HG02642 (cell line): Measurements from ENCODE around the gene PDYN.

ENCODE experiments used
- ATAC-seq: cut with Tn5 transposase; IDR thresholded peaks from one replicate; pipeline ENCODE4 v1.9.1; 2021; ENCODE audit warnings: mild to moderate bottlenecking; ENCODE audit not compliant: unreplicated experiment, poor library complexity

Gene PDYN

DNA sequence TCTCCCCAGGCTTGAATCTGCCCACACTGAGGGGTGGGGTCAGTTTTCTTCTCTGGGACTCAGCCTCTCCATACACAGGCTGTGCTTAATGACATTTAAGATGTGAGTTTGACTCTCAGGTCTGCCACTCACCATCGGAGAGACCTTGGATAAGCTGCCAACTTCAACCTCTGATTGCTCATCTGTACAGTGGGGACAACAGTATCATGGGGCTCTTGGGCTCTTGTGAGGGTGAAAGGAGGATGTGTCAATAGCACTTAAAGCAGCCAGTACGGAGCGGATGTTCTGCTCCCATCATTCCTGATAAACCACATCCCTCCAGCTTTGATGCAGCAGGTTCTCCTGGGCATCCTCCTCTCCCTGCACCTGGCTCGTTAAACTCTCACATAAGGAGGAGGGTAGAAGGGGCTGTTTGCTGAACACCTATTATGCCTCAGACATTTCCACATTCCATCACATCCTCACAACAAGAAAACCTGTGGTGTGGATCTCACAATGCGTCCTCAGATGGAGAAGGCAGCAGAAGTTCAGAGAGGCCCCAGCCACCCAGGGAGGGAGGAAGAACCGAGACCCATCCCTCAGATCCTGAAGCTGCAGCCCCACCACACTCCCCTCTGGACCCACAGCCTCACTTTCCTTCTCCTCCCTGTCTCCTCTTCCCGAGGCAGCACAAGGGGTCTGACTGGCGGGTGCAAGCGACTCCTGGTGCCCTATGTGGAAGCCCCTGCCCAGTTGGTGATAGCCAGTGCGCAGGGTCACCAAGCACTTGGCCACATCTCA, 1.9 kb upstream of the PDYN start:
- ATAC-seq = no peak

DNA sequence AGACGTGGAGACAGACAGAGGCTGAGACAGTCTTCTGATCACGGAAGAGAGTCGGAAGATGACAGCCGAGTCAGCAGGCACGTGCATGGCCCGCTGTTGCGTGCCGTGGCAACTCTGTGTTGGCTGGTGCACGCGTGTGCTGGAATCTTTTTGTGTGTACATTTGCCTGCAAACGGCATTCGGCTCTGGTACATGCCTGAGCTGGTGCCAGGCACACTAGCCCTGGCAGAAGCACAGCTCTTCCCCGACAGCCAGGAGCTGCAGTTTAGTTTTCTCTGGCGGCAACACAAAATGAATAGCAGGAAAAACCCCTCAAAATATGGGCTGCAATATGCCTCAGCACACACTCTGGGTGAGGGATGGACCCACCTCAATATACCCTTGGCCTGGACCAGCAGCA, 769 bp upstream of the PDYN start:
- ATAC-seq = no peak

- no peak for ATAC-seq
These were observed 1.3 kb downstream of the PDYN start for GRCh38 chr20:1992359-1993110.

DNA sequence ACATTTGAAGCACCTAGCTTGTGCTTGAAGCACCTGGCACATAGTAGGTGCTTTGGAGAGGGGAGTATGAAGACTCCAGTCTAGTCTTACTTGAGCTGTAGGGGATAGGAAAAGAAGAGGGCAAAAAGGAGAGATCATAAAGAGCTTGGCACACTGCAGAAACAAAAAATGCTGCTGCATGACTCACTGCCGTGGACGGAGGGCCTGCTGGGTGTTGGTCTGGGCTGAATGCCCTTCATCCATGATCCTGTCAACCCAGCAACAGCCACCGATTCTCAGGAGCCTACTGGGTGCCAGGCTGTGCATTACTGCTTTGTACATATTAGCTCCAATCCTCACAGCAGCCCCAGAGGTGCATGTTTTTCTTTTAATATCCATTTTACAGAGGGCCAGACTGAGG, 6.0 kb downstream of the PDYN start:
- no peak for ATAC-seq

GRCh38 chr20:1983301-1983700, 10.6 kb downstream of the PDYN start:
- ATAC-seq = no peak

GRCh38 chr20:1982686-1983085, 11.2 kb downstream of the PDYN start:
- ATAC-seq = no peak

DNA sequence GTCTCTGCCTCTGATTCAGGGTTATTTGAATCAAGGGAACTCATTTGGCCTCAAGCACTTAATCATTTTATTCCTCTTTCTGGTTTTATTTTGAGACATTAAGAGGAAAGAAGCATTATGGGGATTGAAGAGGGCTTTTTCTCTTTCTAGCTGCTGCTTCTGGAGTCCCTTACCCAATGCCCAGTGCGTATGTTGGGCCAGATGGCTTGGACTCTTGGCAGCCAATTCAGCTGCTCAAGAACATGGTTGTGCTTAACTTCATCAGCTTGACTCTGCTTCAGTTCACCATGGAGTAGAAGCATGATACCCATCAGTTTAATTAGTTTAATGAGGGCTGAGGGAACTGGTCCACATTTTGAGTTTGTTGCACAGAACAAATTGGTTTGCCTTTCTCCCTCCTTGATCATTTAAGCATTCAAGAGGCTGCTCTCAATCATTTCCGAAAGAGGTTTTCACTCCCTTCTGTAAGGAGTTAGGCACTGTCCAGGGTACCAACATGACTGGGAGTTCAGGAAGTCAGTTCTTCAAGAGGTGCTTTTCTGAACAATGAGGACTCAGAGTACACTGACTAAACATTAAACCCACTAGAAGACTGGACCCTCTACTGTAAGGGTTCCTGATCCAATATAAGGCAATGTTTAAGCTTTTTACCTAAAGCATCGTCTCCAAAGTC, 14.6 kb downstream of the PDYN start:
- no peak for ATAC-seq

- no peak for ATAC-seq
These were observed 18.6 kb downstream of the PDYN start for GRCh38 chr20:1975291-1975690.

DNA sequence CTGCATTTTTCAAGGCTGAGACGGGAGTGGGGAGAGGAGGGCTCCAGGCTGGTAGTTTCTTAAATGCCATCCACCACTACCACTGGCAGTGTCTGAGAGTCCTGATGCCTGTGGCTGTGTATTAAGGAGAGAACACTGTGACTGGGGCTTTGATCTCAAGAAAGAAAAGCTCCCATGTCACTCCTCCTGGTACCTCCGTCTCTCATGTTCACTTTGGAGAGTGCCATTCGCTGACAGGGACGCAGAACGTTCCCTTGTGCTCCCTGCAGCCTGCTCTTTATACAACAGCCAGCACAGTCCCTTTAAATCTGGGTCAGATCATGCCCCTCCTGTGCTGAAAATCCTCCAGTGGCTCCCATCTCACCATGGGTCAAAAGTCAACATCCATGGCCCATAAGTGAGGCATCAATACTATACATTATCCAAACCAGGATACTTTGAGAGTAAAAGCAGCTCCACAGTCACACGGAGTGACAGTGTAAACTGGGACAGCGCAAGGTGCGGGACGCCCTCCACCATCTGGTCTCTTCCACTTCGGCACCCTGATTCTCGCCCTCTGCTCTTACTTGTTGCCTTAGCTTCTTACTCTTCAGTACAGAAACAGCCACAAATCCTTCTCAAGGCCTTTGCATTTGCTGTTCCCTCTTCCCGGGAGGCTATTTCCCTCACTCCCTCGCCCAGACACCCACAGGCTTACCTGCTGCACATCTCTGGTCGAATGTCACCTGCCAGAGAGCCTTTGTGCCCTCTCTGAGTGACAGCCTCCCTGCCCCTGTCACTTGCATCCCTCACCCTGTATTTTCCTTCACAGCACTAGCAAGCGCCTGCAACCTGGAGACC, 20.0 kb downstream of the PDYN start:
- ATAC-seq = no peak

DNA sequence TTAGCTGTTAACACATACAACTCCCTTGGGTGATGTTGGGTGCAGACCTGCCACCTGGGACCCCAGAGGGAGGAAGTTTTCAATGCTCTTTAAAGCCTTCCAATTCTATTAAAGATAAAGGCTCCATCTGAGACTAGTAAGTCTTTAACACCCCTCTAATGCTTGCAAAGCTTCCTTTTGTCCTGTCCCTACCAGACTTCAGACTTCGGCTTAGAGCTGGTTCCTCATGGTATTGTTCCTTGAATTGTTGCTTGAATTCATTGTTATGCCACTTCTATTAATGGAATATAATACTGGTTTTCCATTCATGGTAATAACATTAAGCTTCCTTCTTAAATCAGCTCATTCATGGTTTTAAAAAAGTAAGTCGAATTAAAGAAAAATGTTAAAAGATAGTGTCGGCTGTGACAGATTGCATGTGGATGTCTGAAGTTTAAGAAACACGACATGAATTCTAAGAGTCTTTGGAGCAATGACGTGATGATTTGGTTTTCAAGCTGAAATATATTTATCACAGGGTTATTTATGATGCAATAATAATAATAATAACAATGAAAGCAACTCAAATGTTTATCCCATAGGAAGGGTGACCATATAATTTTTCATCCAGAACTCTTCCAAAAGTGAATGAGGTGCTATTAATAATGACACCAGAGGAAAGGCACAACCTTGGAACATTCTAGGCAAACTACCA, 21.8 kb downstream of the PDYN start:
- no peak for ATAC-seq

- no peak for ATAC-seq
These were observed 24.9 kb downstream of the PDYN start for GRCh38 chr20:1968964-1969363.

DNA sequence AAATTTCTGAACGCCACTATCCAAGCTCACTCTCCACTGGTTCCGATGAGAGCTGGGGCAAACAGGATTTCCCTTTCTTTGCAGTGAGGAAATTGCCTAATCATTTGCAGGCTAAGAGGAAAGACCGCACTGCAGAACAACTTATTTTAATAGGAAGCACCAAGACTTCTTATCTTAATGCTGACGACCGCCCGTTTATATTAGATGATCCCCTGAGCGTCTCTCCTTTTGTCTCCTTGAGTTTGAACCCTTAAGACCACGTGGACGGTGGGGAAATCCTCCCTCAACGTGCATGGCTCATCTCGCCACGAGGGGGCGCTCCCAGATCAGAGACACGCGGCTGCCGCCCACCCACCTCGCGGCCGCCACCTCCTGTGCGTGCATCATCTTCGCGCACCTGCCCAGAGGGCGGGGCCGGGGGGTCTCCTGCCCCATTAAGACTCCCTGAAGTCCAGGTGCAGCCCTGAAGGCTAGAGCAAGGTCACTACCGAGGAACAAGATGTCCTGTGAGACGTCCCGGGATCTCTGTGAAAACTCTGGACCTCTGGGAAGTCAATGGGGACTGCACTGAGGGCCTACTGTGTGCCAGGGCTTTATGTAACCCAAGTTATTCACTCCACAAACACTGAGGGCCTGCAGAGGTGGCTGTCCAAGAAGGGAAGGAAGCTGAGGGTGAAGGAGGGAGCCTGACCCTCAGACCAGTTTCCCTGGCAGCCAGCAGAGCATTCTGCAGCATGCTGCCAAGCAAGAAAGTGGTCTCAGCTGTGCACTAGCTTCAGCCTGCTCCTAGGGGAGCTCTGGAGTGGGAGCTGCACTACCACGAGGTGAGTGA, 28.1 kb downstream of the PDYN start:
- peak; percentile 69 for ATAC-seq

GRCh38 chr20:1964659-1965405, 29.0 kb downstream of the PDYN start:
- no peak for ATAC-seq

GRCh38 chr20:1964061-1964460, 29.8 kb downstream of the PDYN start:
- ATAC-seq = no peak

DNA sequence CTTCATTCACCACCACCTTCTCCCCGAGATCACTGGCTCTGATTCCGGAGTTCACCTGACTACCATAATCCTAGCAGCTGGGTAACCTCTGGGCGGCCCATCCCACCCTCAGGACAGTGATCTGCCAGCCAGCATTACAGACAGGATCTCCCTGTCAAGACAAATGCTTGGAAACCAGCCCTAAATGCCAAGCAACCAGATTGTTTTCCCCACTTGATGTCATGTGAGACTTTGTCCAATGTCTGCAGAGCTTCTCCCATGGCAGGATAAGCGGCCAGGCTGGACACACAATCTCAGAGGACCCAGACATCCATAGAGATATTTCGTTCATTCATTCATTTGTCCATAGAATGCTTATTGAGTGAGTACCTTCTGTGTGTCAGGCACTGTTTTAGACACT, 32.5 kb downstream of the PDYN start:
- no peak for ATAC-seq

DNA sequence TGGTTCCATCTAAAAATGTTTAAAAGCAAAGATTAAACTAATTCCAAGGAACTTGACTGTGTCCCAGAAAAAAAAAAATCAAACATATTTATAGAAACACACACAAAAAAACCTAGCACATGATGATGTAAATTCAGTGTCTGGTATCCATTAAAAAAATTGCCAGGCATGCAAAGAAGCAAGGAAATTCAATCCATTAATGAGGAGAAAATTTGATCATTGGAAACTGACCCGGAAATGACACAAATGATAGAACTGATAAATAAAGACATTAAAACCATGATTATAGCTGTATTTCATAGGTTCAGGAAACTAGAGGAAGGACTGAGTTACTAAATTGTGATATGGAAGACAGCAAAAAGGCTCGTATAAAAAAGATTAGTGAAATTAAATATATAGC, 34.7 kb downstream of the PDYN start:
- no peak for ATAC-seq

DNA sequence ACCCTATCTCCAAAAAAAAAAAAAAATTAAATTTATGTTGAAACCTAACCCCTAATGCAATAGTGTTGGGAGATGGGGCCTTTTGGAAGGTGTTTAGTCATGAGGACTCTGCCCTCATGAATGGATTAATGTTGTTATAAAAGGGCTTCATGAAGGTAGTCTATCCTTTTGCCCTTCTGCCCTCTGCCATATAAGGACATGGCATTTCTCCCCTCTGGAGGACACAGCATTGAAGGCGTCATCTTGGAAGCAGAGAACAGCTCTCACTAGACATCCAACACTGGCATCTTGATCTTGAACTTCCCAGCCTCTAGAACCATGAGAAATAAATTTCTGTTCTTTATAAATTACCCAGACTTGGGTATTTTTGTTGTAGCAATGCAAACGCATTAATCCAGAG, 35.4 kb downstream of the PDYN start:
- ATAC-seq = no peak

DNA sequence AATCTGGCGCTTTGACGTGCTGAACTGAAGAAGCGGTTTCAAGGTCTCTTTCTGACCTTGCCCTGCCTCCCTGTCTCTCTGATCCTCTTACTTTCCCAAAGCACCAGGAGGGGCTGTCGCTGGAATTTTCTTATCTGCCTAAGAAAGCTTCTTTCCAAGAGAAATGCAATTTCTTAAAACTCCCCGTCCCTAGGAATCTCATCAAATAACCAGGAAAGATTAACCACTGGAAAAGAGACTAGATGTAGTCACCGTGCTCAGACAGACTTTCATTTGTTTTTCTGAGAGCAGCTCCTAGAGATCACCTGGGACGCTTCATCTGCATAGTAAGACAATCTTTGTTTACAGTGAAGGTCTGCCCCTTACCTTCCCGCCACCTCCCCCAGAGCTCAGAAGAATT, 38.6 kb downstream of the PDYN start:
- ATAC-seq = no peak
